Measurements from ENCODE around the gene PJA1.

DNA sequence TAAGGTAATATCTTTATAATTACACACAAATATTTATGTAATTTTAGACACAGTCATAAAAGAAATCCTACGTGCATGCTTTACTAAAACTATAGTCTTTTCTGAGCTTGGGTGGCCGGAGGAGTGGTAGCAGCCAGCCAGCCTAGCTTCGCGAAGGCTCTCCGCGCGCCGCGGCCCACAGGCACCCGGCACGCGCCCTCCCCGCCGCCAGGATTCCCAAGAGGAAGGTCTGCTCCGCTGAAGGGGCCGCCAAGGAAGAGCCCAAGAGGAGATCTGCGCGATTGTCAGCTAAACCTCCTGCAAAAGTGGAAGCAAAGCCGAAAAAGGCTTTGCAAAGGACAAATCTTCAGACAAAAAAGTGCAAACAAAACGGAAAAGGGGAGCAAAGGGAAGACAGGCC lies 8.7 kb upstream of the PJA1 start:
- TF ChIP-seq, protein P1, sequence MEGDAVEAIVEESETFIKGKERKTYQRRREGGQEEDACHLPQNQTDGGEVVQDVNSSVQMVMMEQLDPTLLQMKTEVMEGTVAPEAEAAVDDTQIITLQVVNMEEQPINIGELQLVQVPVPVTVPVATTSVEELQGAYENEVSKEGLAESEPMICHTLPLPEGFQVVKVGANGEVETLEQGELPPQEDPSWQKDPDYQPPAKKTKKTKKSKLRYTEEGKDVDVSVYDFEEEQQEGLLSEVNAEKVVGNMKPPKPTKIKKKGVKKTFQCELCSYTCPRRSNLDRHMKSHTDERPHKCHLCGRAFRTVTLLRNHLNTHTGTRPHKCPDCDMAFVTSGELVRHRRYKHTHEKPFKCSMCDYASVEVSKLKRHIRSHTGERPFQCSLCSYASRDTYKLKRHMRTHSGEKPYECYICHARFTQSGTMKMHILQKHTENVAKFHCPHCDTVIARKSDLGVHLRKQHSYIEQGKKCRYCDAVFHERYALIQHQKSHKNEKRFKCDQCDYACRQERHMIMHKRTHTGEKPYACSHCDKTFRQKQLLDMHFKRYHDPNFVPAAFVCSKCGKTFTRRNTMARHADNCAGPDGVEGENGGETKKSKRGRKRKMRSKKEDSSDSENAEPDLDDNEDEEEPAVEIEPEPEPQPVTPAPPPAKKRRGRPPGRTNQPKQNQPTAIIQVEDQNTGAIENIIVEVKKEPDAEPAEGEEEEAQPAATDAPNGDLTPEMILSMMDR (IDR thresholded peaks at IDR 0.05; ENCODE audit: low read length): no peak
- no peak for TF ChIP-seq EZH2 (IDR thresholded peaks at IDR 0.05; ENCODE audit: borderline replicate concordance, low read length)

Data from OCI-LY1 (cell line).